Measurements from ENCODE around the gene TAF4. TPM values are rescaled to one million over a fixed set of nuclear protein-coding genes. Genes with fewer than 3 reads are reported as not detected.

TAF4 gene
- total and polyA plus RNA-seq, 2 donors (not counting 1 experiment from before 2014, with no cell fraction given) = 2.6 to 3.0 TPM

DNA sequence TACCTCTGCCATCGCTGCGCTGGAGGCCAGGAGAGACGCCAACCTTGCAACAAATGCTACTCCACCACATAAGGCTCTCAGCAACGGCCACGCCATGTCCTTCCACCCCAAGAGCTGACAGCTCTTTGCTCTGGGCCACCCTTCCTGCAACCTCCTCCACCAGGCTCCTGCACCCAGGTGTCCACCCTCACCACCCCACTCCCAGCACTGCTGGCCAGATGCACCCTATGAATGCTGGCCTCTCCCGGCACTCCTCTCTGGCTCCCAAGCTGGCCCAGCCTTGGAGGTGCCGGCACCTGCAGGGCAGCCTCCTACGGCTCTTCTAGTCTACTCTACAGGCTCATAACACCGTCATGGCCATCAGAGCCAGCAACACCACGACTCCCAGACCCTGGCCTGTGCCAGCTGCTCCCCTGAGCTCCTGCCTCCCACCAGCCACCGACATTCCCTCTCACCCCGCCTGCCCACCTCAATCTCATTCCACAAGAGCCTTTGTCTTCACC is 11.2 kb downstream of the TAF4 start:
- H3K79me2 ChIP-seq (ENCODE audit: control insufficient read depth, insufficient read depth, low read length) = peaks cover 31% of the 10 kb centered on the region
- H3K27ac ChIP-seq (ENCODE audit: insufficient read depth, low read length) = no peak overlapping the region
- H3K36me3 ChIP-seq (ENCODE audit: control insufficient read depth, insufficient read depth, low read length) = no peaks in the 10 kb centered on the region
- no peak overlapping the region for H3K9ac ChIP-seq (ENCODE audit: insufficient read depth, low read length)
- no peak for DNase-seq (ENCODE audit: low read depth in 2 of 2)
- TF ChIP-seq EZH2 (IDR thresholded peaks at IDR 0.05; ENCODE audit: low read length, missing control alignments) = no peak
- TF ChIP-seq CTCF (conservative IDR thresholded peaks at IDR 0.05 in 1 of 2, IDR thresholded peaks at IDR 0.05 in 1 of 2; ENCODE audit: low read depth in 1 of 2, low read length in 2 of 2) = no peak
- H2AFZ ChIP-seq (ENCODE audit: low read length) = no peak overlapping the region
- H3K27me3 ChIP-seq (ENCODE audit: control insufficient read depth, insufficient read depth, low read length) = no peaks in the 10 kb centered on the region
- H3K4me1 ChIP-seq (ENCODE audit: control insufficient read depth, extremely low read depth, insufficient read depth, low read length) = no peaks in the 10 kb centered on the region
- no peaks in the 10 kb centered on the region for H3K9me3 ChIP-seq (ENCODE audit: control insufficient read depth, insufficient read depth, low read depth, low read length)
- no peak overlapping the region for H3K4me2 ChIP-seq (ENCODE audit: extremely low read depth, insufficient read depth, low read length)
- H3K4me3 ChIP-seq (replicated peaks in 1 of 4; ENCODE audit: control extremely low read depth in 1 of 4, insufficient read depth in 1 of 4, low read depth in 3 of 4, low read length in 4 of 4) = no peak overlapping the region
- no peaks in the 10 kb centered on the region for H4K20me1 ChIP-seq (ENCODE audit: control insufficient read depth, extremely low read depth, insufficient read depth, low read length)

- H3K4me2 ChIP-seq (ENCODE audit: extremely low read depth, insufficient read depth, low read length) = no peak overlapping the region
- no peak overlapping the region for H2AFZ ChIP-seq (ENCODE audit: low read length)
- H3K4me1 ChIP-seq (ENCODE audit: control insufficient read depth, extremely low read depth, insufficient read depth, low read length) = no peaks in the 10 kb centered on the region
- H3K27me3 ChIP-seq (ENCODE audit: control insufficient read depth, insufficient read depth, low read length) = no peaks in the 10 kb centered on the region
- H3K79me2 ChIP-seq (ENCODE audit: control insufficient read depth, insufficient read depth, low read length) = peaks cover 30% of the 10 kb centered on the region
- no peaks in the 10 kb centered on the region for H3K9me3 ChIP-seq (ENCODE audit: control insufficient read depth, insufficient read depth, low read depth, low read length)
- no peak overlapping the region for H3K4me3 ChIP-seq (replicated peaks in 1 of 4; ENCODE audit: control extremely low read depth in 1 of 4, insufficient read depth in 1 of 4, low read depth in 3 of 4, low read length in 4 of 4)
- TF ChIP-seq CTCF (conservative IDR thresholded peaks at IDR 0.05 in 1 of 2, IDR thresholded peaks at IDR 0.05 in 1 of 2; ENCODE audit: low read depth in 1 of 2, low read length in 2 of 2) = no peak
- no peak for TF ChIP-seq EZH2 (IDR thresholded peaks at IDR 0.05; ENCODE audit: low read length, missing control alignments)
- no peaks in the 10 kb centered on the region for H4K20me1 ChIP-seq (ENCODE audit: control insufficient read depth, extremely low read depth, insufficient read depth, low read length)
- DNase-seq (ENCODE audit: low read depth in 2 of 2) = no peak
- no peaks in the 10 kb centered on the region for H3K36me3 ChIP-seq (ENCODE audit: control insufficient read depth, insufficient read depth, low read length)
- no peak overlapping the region for H3K27ac ChIP-seq (ENCODE audit: insufficient read depth, low read length)
- no peak overlapping the region for H3K9ac ChIP-seq (ENCODE audit: insufficient read depth, low read length)
Observed at GRCh38 chr20:62053465-62054196, 12.1 kb downstream of the TAF4 start.

DNA sequence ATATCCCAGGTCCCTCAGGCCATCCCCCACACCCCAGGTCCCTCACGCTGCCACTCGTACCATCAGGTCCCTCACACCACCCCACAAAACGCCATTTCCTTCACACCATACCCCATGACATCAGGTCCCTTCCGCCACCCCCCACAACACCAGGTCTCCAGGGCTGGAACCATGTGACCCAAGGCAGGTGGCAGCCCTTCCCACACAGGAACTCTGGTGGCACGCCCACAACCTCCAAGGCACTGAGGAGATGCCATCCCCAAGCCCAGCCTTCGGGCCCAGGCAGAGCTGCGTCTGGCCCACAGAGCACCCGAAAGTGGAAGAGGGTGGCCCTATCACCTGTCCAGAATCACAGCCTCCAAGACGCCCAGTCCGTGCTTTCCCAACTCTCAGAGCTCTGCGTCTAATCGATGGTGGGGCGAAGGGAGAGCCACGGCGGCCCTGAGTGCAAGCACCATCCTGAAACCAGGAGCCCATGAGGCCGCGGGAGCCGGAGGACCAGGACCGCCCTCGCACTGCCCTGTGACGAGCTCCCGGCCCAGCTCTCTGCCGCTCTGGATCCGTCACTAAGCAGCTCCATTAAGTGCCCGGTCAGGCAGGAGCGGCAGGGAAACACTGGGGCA is 12.7 kb downstream of the TAF4 start:
- DNase-seq (ENCODE audit: low read depth in 2 of 2) = no peak
- H3K79me2 ChIP-seq (ENCODE audit: control insufficient read depth, insufficient read depth, low read length) = peaks cover 30% of the 10 kb centered on the region
- H3K4me2 ChIP-seq (ENCODE audit: extremely low read depth, insufficient read depth, low read length) = no peak overlapping the region
- no peaks in the 10 kb centered on the region for H3K27me3 ChIP-seq (ENCODE audit: control insufficient read depth, insufficient read depth, low read length)
- H3K9ac ChIP-seq (ENCODE audit: insufficient read depth, low read length) = no peak overlapping the region
- no peak overlapping the region for H2AFZ ChIP-seq (ENCODE audit: low read length)
- H4K20me1 ChIP-seq (ENCODE audit: control insufficient read depth, extremely low read depth, insufficient read depth, low read length) = no peaks in the 10 kb centered on the region
- no peaks in the 10 kb centered on the region for H3K4me1 ChIP-seq (ENCODE audit: control insufficient read depth, extremely low read depth, insufficient read depth, low read length)
- TF ChIP-seq CTCF (conservative IDR thresholded peaks at IDR 0.05 in 1 of 2, IDR thresholded peaks at IDR 0.05 in 1 of 2; ENCODE audit: low read depth in 1 of 2, low read length in 2 of 2) = no peak
- no peak overlapping the region for H3K4me3 ChIP-seq (replicated peaks in 1 of 4; ENCODE audit: control extremely low read depth in 1 of 4, insufficient read depth in 1 of 4, low read depth in 3 of 4, low read length in 4 of 4)
- no peaks in the 10 kb centered on the region for H3K36me3 ChIP-seq (ENCODE audit: control insufficient read depth, insufficient read depth, low read length)
- H3K9me3 ChIP-seq (ENCODE audit: control insufficient read depth, insufficient read depth, low read depth, low read length) = no peaks in the 10 kb centered on the region
- H3K27ac ChIP-seq (ENCODE audit: insufficient read depth, low read length) = no peak overlapping the region

All from fibroblast of lung (primary cell).